ENCODE data around the gene ANG. TPM values are rescaled to one million over a fixed set of nuclear protein-coding genes. Genes with fewer than 3 reads are reported as not detected.

ANG gene
- total RNA-seq, 1 donor: 1.7 TPM

DNA sequence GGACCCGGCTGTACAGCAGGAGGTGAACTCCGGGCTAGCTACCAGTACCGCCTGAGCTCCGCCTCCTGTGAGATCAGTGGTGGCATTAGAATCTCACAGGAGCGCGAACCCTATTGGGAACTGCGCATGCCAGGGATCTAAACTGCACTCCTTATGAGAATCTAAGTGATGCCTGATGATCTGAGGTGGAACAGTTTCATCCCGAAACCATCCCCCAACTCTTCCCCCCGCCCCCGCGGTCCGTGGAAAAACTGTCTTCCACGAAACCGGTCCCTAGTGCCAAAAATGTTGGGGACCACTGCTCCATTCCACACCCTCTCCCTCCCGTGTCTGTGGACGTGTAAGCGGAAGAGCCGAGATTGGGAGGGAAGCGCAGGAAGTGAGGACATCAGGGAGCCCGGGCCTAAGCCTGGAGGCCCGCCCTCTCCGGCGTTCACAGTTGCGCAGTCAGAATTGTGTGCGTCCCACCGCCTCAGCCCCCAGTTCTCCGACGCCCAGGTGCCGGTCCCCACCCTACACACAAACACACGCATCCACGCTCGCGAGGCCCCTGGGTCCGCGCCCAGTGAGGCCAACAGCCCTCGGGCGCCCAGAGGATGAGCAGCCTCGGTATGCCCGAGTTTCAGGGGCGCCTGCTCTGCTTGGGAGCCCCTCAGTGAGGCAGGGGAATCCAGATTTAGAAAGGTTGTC, 6.0 kb upstream of the ANG start:
- peak; percentile 90 for DNase-seq (ENCODE audit: low read depth)
- H3K4me3 ChIP-seq (ENCODE audit: low read depth, low read length): peak overlapping the region; percentile 78
- TF ChIP-seq CTCF (IDR thresholded peaks at IDR 0.05; ENCODE audit: insufficient read depth, low read depth, low read length): no peak

DNA sequence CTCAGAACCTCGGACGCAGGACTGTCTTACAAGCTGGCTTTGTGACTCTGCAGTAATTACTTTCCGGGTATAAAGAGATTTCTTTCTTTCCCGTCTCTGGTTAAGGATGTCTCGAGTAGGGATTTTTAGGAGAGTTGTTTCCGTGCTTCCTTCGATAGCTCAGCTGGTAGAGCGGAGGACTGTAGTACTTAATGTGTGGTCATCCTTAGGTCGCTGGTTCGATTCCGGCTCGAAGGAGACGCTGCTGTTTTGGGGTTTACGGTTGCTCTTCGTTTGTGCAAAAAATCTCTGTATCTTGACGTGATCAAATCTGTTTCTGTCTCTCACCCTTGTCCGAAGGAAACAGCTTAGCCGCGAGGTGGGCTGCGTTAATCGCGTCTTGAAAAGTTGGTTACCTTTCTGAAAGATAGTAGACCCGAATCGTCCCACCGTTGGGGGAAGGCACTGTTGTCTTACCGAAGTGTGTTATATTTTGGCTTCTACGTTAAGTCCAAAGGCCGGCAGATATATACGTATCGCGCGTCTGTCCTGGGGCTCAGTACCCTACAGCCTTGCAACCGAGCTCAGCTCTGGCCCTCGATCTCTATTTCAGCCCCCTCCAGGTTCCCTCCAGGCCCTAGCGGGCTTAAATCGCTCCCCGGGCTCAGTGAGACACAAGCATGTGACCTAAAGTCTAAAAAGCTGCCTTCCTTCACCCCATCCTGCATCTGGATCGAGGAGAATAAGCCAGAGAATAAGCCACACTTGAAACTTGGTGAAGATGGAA, 5.3 kb upstream of the ANG start:
- peak overlapping the region; percentile 78 for H3K4me3 ChIP-seq (ENCODE audit: low read depth, low read length)
- peak; percentile 88 for DNase-seq (ENCODE audit: low read depth)
- no peak for TF ChIP-seq CTCF (IDR thresholded peaks at IDR 0.05; ENCODE audit: insufficient read depth, low read depth, low read length)

- H3K4me3 ChIP-seq (ENCODE audit: low read depth, low read length): peak within 1 kb of the TSS; percentile 78
- TF ChIP-seq CTCF (IDR thresholded peaks at IDR 0.05; ENCODE audit: insufficient read depth, low read depth, low read length): no peak
- DNase-seq (ENCODE audit: low read depth): peak; percentile 87
These were observed 4.5 kb upstream of the ANG start, which contains the start of gene RNASE4 for GRCh38 chr14:20683891-20684661. RNASE4 (plus strand) TSS chr14:20684560; CDS start chr14:20699372, 14,812 bp downstream.

DNA sequence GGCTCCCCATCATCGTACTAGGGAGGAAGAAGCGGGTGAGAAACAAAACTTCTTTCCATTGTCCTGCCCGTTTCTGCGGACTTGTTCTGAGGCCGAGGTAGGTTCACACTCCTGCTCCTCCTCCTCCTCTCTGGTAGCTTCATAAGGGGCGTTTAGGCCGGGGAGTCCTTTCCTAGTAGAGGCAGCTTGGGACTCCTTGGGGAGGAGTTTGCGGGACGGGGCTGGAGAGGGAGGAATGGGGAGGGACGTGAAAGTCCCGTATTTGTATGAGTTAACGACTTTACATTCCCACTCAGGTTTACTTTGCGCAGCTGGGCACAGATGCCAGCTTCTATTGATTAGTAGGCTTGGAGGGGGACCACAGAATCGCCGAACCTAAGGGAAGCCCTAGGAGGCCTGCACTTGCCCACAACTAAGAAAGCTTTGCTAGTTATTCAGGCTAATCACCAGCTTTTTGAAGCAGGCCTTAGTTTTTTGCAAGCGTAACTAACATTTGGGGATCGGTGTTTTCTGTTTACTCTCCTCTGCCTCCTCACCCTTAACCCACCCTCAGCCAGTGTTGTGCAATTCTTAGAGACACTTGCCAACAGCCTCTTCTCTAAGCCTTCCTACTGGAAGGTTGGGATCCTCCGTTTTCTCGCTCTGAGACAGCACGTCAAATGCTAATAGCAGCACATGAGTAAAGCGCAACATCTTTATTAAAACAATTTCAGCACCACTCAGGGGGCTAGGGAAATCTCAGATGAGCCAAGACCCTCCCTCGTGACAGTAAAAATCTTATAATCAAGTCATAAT, 3.7 kb upstream of the ANG start:
- DNase-seq (ENCODE audit: low read depth): peak; percentile 53
- TF ChIP-seq CTCF (IDR thresholded peaks at IDR 0.05; ENCODE audit: insufficient read depth, low read depth, low read length): no peak
- H3K4me3 ChIP-seq (ENCODE audit: low read depth, low read length): peak overlapping the region; percentile 78

GRCh38 chr14:20686386-20687143, 2.0 kb upstream of the ANG start:
- no peak for DNase-seq (ENCODE audit: low read depth)
- TF ChIP-seq CTCF (IDR thresholded peaks at IDR 0.05; ENCODE audit: insufficient read depth, low read depth, low read length): no peak
- no peak overlapping the region for H3K4me3 ChIP-seq (ENCODE audit: low read depth, low read length)
